ENCODE data around the gene CSTF3. TPM values are rescaled to one million over a fixed set of nuclear protein-coding genes. Genes with fewer than 3 reads are reported as not detected.

CSTF3 gene
- total RNA-seq, 1 experiment from 2014 or later: 45.6 TPM

DNA sequence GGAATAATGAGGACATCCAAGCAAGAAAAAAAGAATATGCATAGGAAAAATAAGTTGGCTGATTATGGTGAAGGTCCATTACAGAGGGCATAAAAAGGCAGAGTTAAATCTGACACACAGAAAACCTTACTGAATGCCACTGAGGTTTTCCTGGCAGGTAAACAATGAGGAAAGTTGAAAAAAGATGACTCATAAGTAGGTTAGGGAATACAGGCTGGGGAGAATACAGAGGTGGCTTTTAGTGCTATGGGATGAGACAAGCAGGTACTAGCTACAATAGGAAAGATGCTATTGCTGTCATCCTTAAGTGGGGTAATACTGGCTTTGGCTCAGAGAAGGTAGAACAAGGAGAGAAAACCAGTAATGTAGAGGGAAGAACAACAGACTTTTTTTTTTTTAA lies 44.7 kb downstream of the CSTF3 start:
- Histone ChIP-seq H4K20me1 (ENCODE audit: insufficient read depth) (no peaks in the 10 kb centered on the region), H3K36me3 (ENCODE audit: low read depth) (no peaks in the 10 kb centered on the region), H3K9me3 (ENCODE audit: insufficient read depth, low read depth) (no peaks in the 10 kb centered on the region), H3F3A (ENCODE audit: insufficient read depth, low read depth) (peaks cover 33% of the 10 kb centered on the region), H3K27ac (0 out of 2 replicates have a peak overlapping the region, but pooled peaks have one; percentile 3), H3K4me2 (peak overlapping the region; percentile 49), H3K4me1 (replicated peaks; ENCODE audit: insufficient read depth) (peaks cover 21% of the 10 kb centered on the region), H3K9me2 (ENCODE audit: insufficient read depth) (no peaks in the 10 kb centered on the region; the same call in 1 of the 2 replicates), H3K27me3 (ENCODE audit: insufficient read depth, low read depth) (no peaks in the 10 kb centered on the region), H3K79me2 (ENCODE audit: low read depth) (no peaks in the 10 kb centered on the region; the same call in 1 of the 2 replicates), H3K4me3 (no peak overlapping the region), H2AFZ (no peak overlapping the region)
- ChIA-PET POLR2A (ENCODE audit: unreplicated experiment) (interaction anchor here (0.7 kb wide), 2 partner anchors 286 to 504 kb away, joined by 4 to 9 read pairs; no protein-coding TSS in a partner anchor), CTCF (no interaction called here)
- no TSS peak for BruUV-seq (replicated peaks)
- peak in 1 of 2 experiments; percentile 67 for DNase-seq
- intact Hi-C loops (cut with micrococcal nuclease; ENCODE audit: unreplicated experiment): loop anchor here (5.0 kb wide), 1 partner anchor 36 kb away; no protein-coding TSS in a partner anchor
- no peak for TF ChIP-seq EZH2 (IDR thresholded peaks at IDR 0.05; ENCODE audit: low read depth)
- TF ChIP-seq, protein P1, sequence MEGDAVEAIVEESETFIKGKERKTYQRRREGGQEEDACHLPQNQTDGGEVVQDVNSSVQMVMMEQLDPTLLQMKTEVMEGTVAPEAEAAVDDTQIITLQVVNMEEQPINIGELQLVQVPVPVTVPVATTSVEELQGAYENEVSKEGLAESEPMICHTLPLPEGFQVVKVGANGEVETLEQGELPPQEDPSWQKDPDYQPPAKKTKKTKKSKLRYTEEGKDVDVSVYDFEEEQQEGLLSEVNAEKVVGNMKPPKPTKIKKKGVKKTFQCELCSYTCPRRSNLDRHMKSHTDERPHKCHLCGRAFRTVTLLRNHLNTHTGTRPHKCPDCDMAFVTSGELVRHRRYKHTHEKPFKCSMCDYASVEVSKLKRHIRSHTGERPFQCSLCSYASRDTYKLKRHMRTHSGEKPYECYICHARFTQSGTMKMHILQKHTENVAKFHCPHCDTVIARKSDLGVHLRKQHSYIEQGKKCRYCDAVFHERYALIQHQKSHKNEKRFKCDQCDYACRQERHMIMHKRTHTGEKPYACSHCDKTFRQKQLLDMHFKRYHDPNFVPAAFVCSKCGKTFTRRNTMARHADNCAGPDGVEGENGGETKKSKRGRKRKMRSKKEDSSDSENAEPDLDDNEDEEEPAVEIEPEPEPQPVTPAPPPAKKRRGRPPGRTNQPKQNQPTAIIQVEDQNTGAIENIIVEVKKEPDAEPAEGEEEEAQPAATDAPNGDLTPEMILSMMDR (conservative IDR thresholded peaks at IDR 0.05): no peak

DNA sequence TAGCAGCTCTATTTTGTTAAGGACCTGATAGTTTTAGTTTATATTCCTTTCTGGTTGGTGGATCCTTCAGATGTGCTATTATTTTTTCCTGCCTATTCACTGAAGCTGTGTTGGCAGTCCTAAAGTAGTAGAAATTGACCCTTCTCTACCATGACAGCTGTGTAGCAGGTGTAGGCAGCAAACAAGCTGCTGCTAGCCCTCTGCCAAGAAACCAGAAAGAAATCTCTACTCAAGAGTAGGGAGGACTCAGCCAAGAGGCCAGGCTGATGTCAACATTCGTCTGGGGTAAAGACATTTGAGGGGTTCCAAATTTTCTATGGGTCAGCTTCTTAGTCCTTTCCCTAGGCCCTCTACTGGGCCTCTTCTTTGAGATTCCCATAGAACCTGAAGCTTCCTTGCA lies 51.2 kb downstream of the CSTF3 start:
- Histone ChIP-seq H3F3A (ENCODE audit: insufficient read depth, low read depth) (no peaks in the 10 kb centered on the region; the same call in 1 of the 2 replicates), H3K4me2 (no peak overlapping the region), H3K27ac (no peak overlapping the region), H3K27me3 (ENCODE audit: insufficient read depth, low read depth) (no peaks in the 10 kb centered on the region), H3K9me3 (ENCODE audit: insufficient read depth, low read depth) (no peaks in the 10 kb centered on the region), H3K4me1 (replicated peaks; ENCODE audit: insufficient read depth) (no peaks in the 10 kb centered on the region), H2AFZ (no peak overlapping the region), H3K79me2 (ENCODE audit: low read depth) (no peaks in the 10 kb centered on the region), H3K36me3 (ENCODE audit: low read depth) (no peaks in the 10 kb centered on the region; the same call in 1 of the 2 replicates), H4K20me1 (ENCODE audit: insufficient read depth) (no peaks in the 10 kb centered on the region), H3K9me2 (ENCODE audit: insufficient read depth) (no peaks in the 10 kb centered on the region), H3K4me3 (no peak overlapping the region)
- DNase-seq: no peak
- BruUV-seq (replicated peaks): no TSS peak
- POLR2A ChIA-PET (ENCODE audit: unreplicated experiment): no interaction called here
- CTCF ChIA-PET: interaction anchor here (0.7 kb wide), 1 partner anchor 11 kb away, joined by 3 read pairs; no protein-coding TSS in a partner anchor
- intact Hi-C loops (cut with micrococcal nuclease; ENCODE audit: unreplicated experiment): no loop called here
- no peak for TF ChIP-seq EZH2 (IDR thresholded peaks at IDR 0.05; ENCODE audit: low read depth)
- TF ChIP-seq, protein P1 (conservative IDR thresholded peaks at IDR 0.05): no peak

- Histone ChIP-seq H2AFZ (no peak overlapping the region), H3K27ac (no peak overlapping the region), H3F3A (ENCODE audit: insufficient read depth, low read depth) (no peaks in the 10 kb centered on the region; the same call in 1 of the 2 replicates), H3K9me3 (ENCODE audit: insufficient read depth, low read depth) (no peaks in the 10 kb centered on the region), H3K4me3 (no peak overlapping the region), H3K4me2 (no peak overlapping the region), H3K27me3 (ENCODE audit: insufficient read depth, low read depth) (no peaks in the 10 kb centered on the region), H3K36me3 (ENCODE audit: low read depth) (no peaks in the 10 kb centered on the region; the same call in 1 of the 2 replicates), H4K20me1 (ENCODE audit: insufficient read depth) (no peaks in the 10 kb centered on the region), H3K79me2 (ENCODE audit: low read depth) (no peaks in the 10 kb centered on the region), H3K4me1 (replicated peaks; ENCODE audit: insufficient read depth) (no peaks in the 10 kb centered on the region), H3K9me2 (ENCODE audit: insufficient read depth) (no peaks in the 10 kb centered on the region)
- TF ChIP-seq, protein P1 (conservative IDR thresholded peaks at IDR 0.05): no peak
- TF ChIP-seq EZH2 (IDR thresholded peaks at IDR 0.05; ENCODE audit: low read depth): no peak
- CTCF ChIA-PET: no interaction called here
- POLR2A ChIA-PET (ENCODE audit: unreplicated experiment): no interaction called here
- no TSS peak for BruUV-seq (replicated peaks)
- intact Hi-C loops (cut with micrococcal nuclease; ENCODE audit: unreplicated experiment): no loop called here
- DNase-seq: no peak
These were observed 51.9 kb downstream of the CSTF3 start for GRCh38 chr11:33109294-33109895.
